H9 (cell line): ENCODE data around the gene SNED1. TPM values are rescaled to one million over a fixed set of nuclear protein-coding genes. Genes with fewer than 3 reads are reported as not detected.

Source experiments
- DNase-seq: peaks from one replicate; pipeline ENCODE4 v3.0.0-alpha.2; 2017
- H2AFZ ChIP-seq: one replicate; pipeline ENCODE4 v1.6.1; 2013; ENCODE audit warnings: mild to moderate bottlenecking, low read length, control low read depth, moderate library complexity
- H2AK5ac ChIP-seq: 2 replicates; pipeline ENCODE4 v1.6.1; 2013; ENCODE audit warnings: low read length, control low read depth, mixed read lengths; ENCODE audit not compliant: insufficient read length
- H2BK120ac ChIP-seq: one replicate; pipeline ENCODE4 v1.6.1; 2013; ENCODE audit warnings: low read depth, mild to moderate bottlenecking, low read length, control low read depth, inconsistent platforms; ENCODE audit not compliant: poor library complexity, severe bottlenecking
- H2BK12ac ChIP-seq: 2 replicates; pipeline ENCODE4 v1.6.1; 2013; ENCODE audit warnings: low read length, control low read depth, mixed read lengths, low read depth; ENCODE audit not compliant: insufficient read length
- H2BK15ac ChIP-seq: 2 replicates; pipeline ENCODE4 v1.6.1; 2013; ENCODE audit warnings: low read depth, low read length, control low read depth
- H2BK20ac ChIP-seq: one replicate; pipeline ENCODE4 v1.6.1; 2013; ENCODE audit warnings: low read depth, mild to moderate bottlenecking, low read length, control low read depth, inconsistent platforms; ENCODE audit not compliant: poor library complexity, severe bottlenecking
- H2BK5ac ChIP-seq: 2 replicates; pipeline ENCODE4 v1.6.1; 2013; ENCODE audit warnings: low read length, control low read depth, mixed read lengths; ENCODE audit not compliant: insufficient read length
- H3K14ac ChIP-seq: 2 replicates; pipeline ENCODE4 v1.6.1; 2013; ENCODE audit warnings: low read length, control low read depth; ENCODE audit not compliant: insufficient read depth
- H3K18ac ChIP-seq: 2 replicates; pipeline ENCODE4 v1.6.1; 2013; ENCODE audit warnings: low read depth, mild to moderate bottlenecking, mixed read lengths, low read length, control low read depth; ENCODE audit not compliant: insufficient read length
- H3K23ac ChIP-seq: 2 replicates; pipeline ENCODE4 v1.6.1; 2013; ENCODE audit warnings: low read length, control low read depth, mixed read lengths, low read depth; ENCODE audit not compliant: insufficient read length
- H3K23me2 ChIP-seq: 2 replicates; pipeline ENCODE4 v1.6.1; 2013; ENCODE audit warnings: low read depth, mild to moderate bottlenecking, mixed read lengths, low read length, control low read depth; ENCODE audit not compliant: insufficient read length, poor library complexity, severe bottlenecking
- H3K27ac ChIP-seq: 2 replicates; pipeline ENCODE4 v1.5.1; 2013; ENCODE audit warnings: low read length, control low read depth, mixed read lengths, low read depth; ENCODE audit not compliant: insufficient read length
- H3K27me3 ChIP-seq: 2 replicates; pipeline ENCODE4 v1.6.1; 2013; ENCODE audit warnings: low read length, control low read depth, inconsistent platforms; ENCODE audit not compliant: insufficient read depth
- H3K4ac ChIP-seq: 2 replicates; pipeline ENCODE4 v1.6.1; 2013; ENCODE audit warnings: low read depth, mild to moderate bottlenecking, control low read depth, inconsistent platforms, low read length, moderate library complexity
- H3K4me1 ChIP-seq: 2 replicates; pipeline ENCODE4 v1.6.1; 2013; ENCODE audit warnings: low read length, control low read depth, inconsistent platforms; ENCODE audit not compliant: insufficient read depth
- H3K4me2 ChIP-seq: 2 replicates; pipeline ENCODE4 v1.6.1; 2013; ENCODE audit warnings: low read length, control low read depth, mixed read lengths; ENCODE audit not compliant: insufficient read length, insufficient read depth
- H3K56ac ChIP-seq: 2 replicates; pipeline ENCODE4 v1.6.1; 2013; ENCODE audit warnings: low read depth, mild to moderate bottlenecking, mixed read lengths, low read length, control low read depth; ENCODE audit not compliant: insufficient read length
- H3K79me1 ChIP-seq: 2 replicates; pipeline ENCODE4 v1.6.1; 2013; ENCODE audit warnings: low read depth, mild to moderate bottlenecking, moderate library complexity, low read length, control low read depth, inconsistent platforms; ENCODE audit not compliant: insufficient read depth, poor library complexity, severe bottlenecking
- H3K79me2 ChIP-seq: 2 replicates; pipeline ENCODE4 v1.6.1; 2013; ENCODE audit warnings: low read length, control low read depth, inconsistent platforms; ENCODE audit not compliant: insufficient read depth
- H3K9ac ChIP-seq: 2 replicates; pipeline ENCODE4 v1.6.1; 2013; ENCODE audit warnings: low read length, control low read depth, mixed read lengths; ENCODE audit not compliant: insufficient read length; ENCODE audit errors: extremely low read depth
- H3K9me3 ChIP-seq: one replicate; pipeline ENCODE4 v1.6.1; 2013; ENCODE audit warnings: low read depth, low read length, inconsistent platforms; ENCODE audit not compliant: control insufficient read depth
- H3T11ph ChIP-seq: one replicate; pipeline ENCODE4 v1.6.1; 2013; ENCODE audit warnings: mild to moderate bottlenecking, low read length, control low read depth, inconsistent platforms
- H4K20me1 ChIP-seq: one replicate; pipeline ENCODE4 v1.6.1; 2013; ENCODE audit not compliant: control insufficient read depth, insufficient read length, insufficient read depth
- H4K5ac ChIP-seq: 2 replicates; pipeline ENCODE4 v1.6.1; 2013; ENCODE audit warnings: low read depth, mild to moderate bottlenecking, mixed read lengths, low read length, control low read depth; ENCODE audit not compliant: insufficient read length
- H4K8ac ChIP-seq: replicated peaks from 2 replicates; pipeline ENCODE4 v1.6.1; 2013; ENCODE audit warnings: low read length, control low read depth, mixed read lengths, low read depth; ENCODE audit not compliant: insufficient read length
- H4K91ac ChIP-seq: 2 replicates; pipeline ENCODE4 v1.6.1; 2013; ENCODE audit warnings: low read depth, mild to moderate bottlenecking, moderate library complexity, mixed read lengths, low read length, control low read depth; ENCODE audit not compliant: insufficient read length
- H3K27ac Mint-ChIP-seq, 3 experiments: 2 replicates in 2 of 3; 3 replicates in 1 of 3; pipeline ENCODE4 v1.8.0; 2020 to 2021; ENCODE audit warnings: mixed read lengths in 3 of 3, mild to moderate bottlenecking in 1 of 3, moderate library complexity in 1 of 3
- H3K27me3 Mint-ChIP-seq: 2 replicates; pipeline ENCODE4 v1.8.0; 2021; ENCODE audit warnings: low read depth, mild to moderate bottlenecking, moderate library complexity, mixed read lengths
- H3K36me3 Mint-ChIP-seq, 3 experiments: 2 replicates in 2 of 3; 3 replicates in 1 of 3; pipeline ENCODE4 v1.8.0; 2020 to 2021; ENCODE audit warnings: low read depth in 3 of 3, mixed read lengths in 3 of 3; ENCODE audit not compliant: insufficient read depth in 1 of 3
- H3K4me1 Mint-ChIP-seq, 2 experiments: 2 replicates each; pipeline ENCODE4 v1.8.0; 2020; ENCODE audit warnings: mixed read lengths in 2 of 2
- H3K4me3 Mint-ChIP-seq, 2 experiments: 2 replicates in 1 of 2; 3 replicates in 1 of 2; pipeline ENCODE4 v1.8.0; 2020 to 2021; ENCODE audit warnings: mild to moderate bottlenecking in 2 of 2, mixed read lengths in 2 of 2, moderate library complexity in 1 of 2
- H3K9me3 Mint-ChIP-seq, 2 experiments: 2 replicates in 1 of 2; 3 replicates in 1 of 2; pipeline ENCODE4 v1.8.0; 2020; ENCODE audit warnings: mild to moderate bottlenecking in 2 of 2, mixed read lengths in 2 of 2, moderate library complexity in 1 of 2
- WGBS: extraction: QIAGEN DNeasy Blood & Tissue Kit; methylation state at CpG from one replicate; pipeline ENCODE4 v1.1.7; 2013; ENCODE audit warnings: missing lambda C conversion rate, low lambda C conversion rate, mixed read lengths; ENCODE audit not compliant: insufficient read length; ENCODE audit errors: extremely low coverage; 5-methylcytosine and 5-hydroxymethylcytosine counted together
- total RNA-seq: library from RNA; stranded (reverse); gene quantifications from 2 replicates; pipeline ENCODE4 v1.2.1, GENCODE V29; 2021
- TF ChIP-seq, protein P1 (sequence below): fragments of 200-600 bp; sonication (generic); conservative IDR thresholded peaks from 3 replicates; pipeline ENCODE4 v1.8.0; 2021; ENCODE audit warnings: antibody characterized with exemption, mild to moderate bottlenecking

The SNED1 gene
- total RNA-seq, 1 experiment from 2014 or later, result 2.5 TPM

DNA sequence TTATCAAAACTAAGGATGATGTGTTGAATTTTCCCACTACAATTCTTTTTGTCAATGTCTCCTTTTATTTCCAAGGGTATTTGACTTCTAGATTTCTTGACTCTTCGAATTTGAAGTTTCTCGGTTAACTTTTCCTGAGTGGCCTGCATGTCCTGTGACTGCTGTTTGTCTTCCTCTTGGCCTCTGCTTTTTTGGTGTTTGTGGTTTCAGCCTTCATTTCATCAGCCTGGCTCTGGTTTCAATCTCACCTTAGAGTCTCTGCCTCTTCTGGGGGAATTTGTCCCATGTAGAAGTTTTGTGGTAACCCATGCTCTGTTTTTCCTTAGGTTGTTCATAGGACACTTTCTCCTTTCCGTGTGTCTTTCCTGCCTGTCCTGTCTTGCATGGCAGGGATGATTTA lies 28.3 kb upstream of the SNED1 start:
- TF ChIP-seq, protein P1, sequence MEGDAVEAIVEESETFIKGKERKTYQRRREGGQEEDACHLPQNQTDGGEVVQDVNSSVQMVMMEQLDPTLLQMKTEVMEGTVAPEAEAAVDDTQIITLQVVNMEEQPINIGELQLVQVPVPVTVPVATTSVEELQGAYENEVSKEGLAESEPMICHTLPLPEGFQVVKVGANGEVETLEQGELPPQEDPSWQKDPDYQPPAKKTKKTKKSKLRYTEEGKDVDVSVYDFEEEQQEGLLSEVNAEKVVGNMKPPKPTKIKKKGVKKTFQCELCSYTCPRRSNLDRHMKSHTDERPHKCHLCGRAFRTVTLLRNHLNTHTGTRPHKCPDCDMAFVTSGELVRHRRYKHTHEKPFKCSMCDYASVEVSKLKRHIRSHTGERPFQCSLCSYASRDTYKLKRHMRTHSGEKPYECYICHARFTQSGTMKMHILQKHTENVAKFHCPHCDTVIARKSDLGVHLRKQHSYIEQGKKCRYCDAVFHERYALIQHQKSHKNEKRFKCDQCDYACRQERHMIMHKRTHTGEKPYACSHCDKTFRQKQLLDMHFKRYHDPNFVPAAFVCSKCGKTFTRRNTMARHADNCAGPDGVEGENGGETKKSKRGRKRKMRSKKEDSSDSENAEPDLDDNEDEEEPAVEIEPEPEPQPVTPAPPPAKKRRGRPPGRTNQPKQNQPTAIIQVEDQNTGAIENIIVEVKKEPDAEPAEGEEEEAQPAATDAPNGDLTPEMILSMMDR, result no peak
- H3K23me2 ChIP-seq, result no peaks in the 10 kb centered on the region
- H2AFZ ChIP-seq, result no peak overlapping the region
- H3K4me1 ChIP-seq, result no peaks in the 10 kb centered on the region
- no CpG with 5 or more reads among the region's 3 CpGs for WGBS
- H3K9me3 Mint-ChIP-seq, result no peaks in the 10 kb centered on the region
- no peak overlapping the region for H3K23ac ChIP-seq
- no peak overlapping the region for H2BK5ac ChIP-seq
- H3K56ac ChIP-seq, result no peak overlapping the region
- no peaks in the 10 kb centered on the region for H3K79me1 ChIP-seq
- no peaks in the 10 kb centered on the region for H3K4me1 Mint-ChIP-seq
- no peak overlapping the region for H2BK20ac ChIP-seq
- no peak overlapping the region for H3K18ac ChIP-seq
- no peak overlapping the region for H2BK15ac ChIP-seq
- H3T11ph ChIP-seq, result no peak overlapping the region
- no peak overlapping the region for H2BK120ac ChIP-seq
- no peaks in the 10 kb centered on the region for H3K79me2 ChIP-seq
- no peak overlapping the region for H3K4ac ChIP-seq
- no peak overlapping the region for H2BK12ac ChIP-seq
- H3K9ac ChIP-seq, result no peak overlapping the region
- no peak overlapping the region for H3K14ac ChIP-seq
- H3K4me2 ChIP-seq, result no peak overlapping the region
- H3K27ac ChIP-seq, result no peak overlapping the region
- H4K20me1 ChIP-seq, result no peaks in the 10 kb centered on the region
- no peak overlapping the region for H2AK5ac ChIP-seq
- peaks cover 17% of the 10 kb centered on the region for H3K27me3 Mint-ChIP-seq
- no peak for DNase-seq
- H3K27me3 ChIP-seq, result no peaks in the 10 kb centered on the region
- H4K8ac ChIP-seq, result no peak overlapping the region
- no peak overlapping the region for H4K5ac ChIP-seq
- H4K91ac ChIP-seq, result no peak overlapping the region
- no peak overlapping the region for H3K4me3 Mint-ChIP-seq
- H3K27ac Mint-ChIP-seq, result peak overlapping the region in 1 of 3 experiments; percentile 50; a peak in 1 of 7 replicates
- H3K9me3 ChIP-seq, result no peaks in the 10 kb centered on the region
- H3K36me3 Mint-ChIP-seq, result no peaks in the 10 kb centered on the region; a peak in 1 of 7 replicates
